ACHN (cell line): ENCODE measurements around the gene STARD13.

Experiments used
- DNase-seq: peaks from one replicate; pipeline ENCODE4 v3.0.0-alpha.2; 2015
- in situ Hi-C: cut with HindIII; loops from 2 replicates; pipeline ENCODE4 v1.10.0; 2017; ENCODE audit warnings: low sequenced_read_pairs, low pct_ligation_motif_present, low pct_unique_long_range_greater_than_20kb

STARD13 gene

DNA sequence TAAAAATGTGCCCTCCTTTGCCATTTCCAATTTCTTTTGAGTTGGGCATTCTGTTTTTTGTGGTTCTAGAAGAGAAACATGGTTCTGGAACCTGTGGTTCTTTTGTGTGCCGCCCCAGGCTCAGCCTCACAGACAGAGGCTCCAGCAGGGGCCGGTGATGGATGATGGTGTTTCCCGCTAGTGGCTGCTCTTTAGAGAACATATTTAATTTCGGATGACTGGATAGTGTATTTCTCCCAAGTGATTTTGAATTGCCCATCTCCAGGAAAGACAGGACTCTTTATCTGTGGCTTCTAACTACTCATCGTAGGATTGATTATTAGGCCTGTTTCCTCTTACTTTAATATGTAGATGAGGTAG, 194.2 kb downstream of the STARD13 start:
- in situ Hi-C loops: no loop called here
- DNase-seq: no peak

- no peak for DNase-seq
- in situ Hi-C loops: no loop called here
Measured at GRCh38 chr13:33090755-33091414, 194.7 kb downstream of the STARD13 start.

GRCh38 chr13:33089311-33089710, 196.2 kb downstream of the STARD13 start:
- DNase-seq: no peak
- in situ Hi-C loops: no loop called here

GRCh38 chr13:33087790-33088189, 197.8 kb downstream of the STARD13 start:
- in situ Hi-C loops: no loop called here

GRCh38 chr13:33087091-33087490, 198.5 kb downstream of the STARD13 start:
- in situ Hi-C loops: no loop called here
- DNase-seq: no peak

More at GRCh38 chr13:33087790-33088189, 197.8 kb downstream of the STARD13 start:
- DNase-seq: no peak

DNA sequence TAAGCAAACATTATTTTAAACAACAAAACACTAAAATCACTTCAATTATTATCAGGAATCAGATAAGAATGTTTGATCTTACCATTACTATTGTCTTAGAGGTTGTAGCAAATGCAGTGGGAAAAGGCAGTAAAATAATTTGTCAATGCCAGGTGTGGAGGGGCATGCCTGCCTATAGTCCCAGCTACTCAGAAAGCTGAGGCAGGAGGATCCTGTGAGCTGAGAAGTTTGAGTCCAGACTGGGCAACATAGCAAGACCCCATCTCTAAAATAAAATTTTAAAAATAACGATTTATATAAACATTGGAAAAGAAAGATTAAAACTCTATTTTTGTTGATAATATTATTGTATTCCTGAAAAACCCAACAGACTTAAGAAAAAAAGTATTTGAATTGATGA, 202.5 kb downstream of the STARD13 start:
- DNase-seq: no peak
- in situ Hi-C loops: no loop called here

- in situ Hi-C loops: no loop called here
- DNase-seq: no peak
Measured at GRCh38 chr13:33081666-33082065, 203.9 kb downstream of the STARD13 start.

GRCh38 chr13:33080972-33081590, 204.5 kb downstream of the STARD13 start:
- no peak for DNase-seq
- in situ Hi-C loops: no loop called here

GRCh38 chr13:33079960-33080359, 205.6 kb downstream of the STARD13 start:
- DNase-seq: no peak
- in situ Hi-C loops: no loop called here

DNA sequence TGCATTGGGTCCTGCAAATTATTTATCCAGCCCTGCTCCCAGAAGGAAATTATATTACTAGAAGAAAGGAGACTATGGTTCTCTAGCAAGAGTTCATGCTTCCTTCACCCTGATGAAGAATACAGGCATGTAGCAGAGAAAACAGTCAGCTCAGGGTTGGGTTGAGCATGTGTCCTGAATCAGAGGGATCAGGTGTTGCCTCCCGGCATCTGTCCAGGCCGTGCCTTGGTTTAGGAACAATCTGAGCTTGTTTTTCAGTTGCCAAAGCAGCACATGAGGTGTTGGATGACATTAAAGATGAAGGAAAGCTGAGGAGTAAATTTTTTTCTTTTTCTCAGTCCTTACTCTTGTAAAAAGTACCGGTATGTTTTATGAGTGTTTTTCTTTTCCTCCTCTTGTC, 207.3 kb downstream of the STARD13 start:
- DNase-seq: no peak
- in situ Hi-C loops: no loop called here

DNA sequence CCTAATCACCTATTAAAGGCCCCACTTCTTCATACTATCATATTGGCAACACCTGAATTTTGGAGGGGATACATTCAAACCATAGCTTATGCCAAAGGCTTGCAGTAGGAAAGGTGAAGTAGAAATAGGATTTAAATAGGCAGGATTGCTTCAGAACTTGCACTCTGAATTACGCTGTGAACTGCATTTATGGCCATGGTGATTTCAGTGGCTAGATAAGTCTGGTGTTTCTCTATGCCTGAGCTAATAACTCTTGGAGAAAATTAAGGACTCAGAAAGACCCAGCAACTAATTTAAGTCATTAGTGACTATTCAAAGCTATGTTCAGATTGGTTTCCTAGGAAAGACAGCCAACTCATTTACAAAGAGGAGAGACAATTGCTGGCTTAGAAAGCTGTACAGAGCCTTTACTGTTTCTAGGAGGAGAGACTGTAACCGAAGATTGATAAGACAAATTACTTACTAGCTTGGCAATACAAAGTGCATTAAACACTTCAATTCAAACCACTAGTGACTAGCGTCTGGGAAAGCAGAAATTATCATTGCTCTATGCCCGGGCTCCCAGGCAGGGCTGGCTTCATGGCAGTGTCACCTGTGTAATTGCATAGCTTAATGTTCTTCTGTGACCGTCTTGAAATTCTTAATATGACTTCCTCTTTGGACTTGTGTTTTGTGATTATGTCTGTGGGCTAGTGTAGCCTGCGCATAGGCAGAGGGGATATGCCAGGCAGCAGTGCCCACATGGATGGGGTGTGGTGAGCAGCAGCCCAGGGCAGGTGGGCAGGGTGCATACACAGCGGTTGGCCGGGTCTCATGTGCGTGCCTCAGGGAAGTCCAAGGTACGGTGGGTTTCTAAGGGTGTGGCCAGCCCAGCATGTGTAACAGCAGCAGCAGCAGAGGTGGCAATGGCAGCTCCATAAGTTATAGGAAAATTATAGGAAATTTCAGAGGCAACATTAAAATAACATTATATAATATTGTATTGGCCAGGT, 209.3 kb downstream of the STARD13 start:
- DNase-seq: no peak
- in situ Hi-C loops: no loop called here

GRCh38 chr13:33073338-33073737, 212.2 kb downstream of the STARD13 start:
- DNase-seq: no peak
- in situ Hi-C loops: no loop called here

DNA sequence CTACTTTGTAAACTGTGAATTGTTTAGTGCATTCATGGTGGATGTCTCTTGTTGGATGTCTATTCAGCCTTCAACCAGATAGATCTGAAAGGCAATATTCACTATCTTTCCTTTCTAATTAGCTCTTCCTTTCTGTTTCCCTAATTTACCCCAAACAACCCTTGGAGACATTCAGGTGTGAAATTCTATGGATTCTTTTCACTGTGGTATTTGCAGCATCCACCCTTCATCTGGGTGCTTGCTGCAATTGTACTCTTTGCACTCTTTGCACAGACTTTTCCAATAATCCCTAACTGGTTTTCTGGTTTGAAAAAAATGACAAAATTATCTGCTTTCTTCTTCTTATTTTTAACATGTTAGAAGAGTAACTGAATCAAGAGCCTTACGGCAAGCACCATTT, 212.8 kb downstream of the STARD13 start:
- in situ Hi-C loops: no loop called here
- no peak for DNase-seq

DNA sequence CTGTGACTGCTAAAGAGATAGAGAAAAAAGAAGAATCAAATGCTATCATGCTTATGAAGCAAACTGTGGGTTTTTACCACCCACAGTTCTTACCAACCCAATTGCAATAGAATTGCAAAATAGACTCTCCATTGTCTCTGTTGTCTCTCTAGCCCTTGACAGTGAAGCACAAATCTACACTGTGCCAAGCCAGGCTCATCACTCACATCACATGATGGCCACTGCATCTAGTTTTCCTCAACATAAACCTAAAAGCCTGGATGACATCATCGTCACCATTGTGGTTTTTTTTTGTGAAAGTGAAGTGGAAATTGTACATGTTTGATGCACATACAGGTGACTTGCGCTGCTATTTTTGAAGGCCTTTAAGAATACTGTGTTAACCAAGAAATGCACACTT, 213.3 kb downstream of the STARD13 start:
- in situ Hi-C loops: no loop called here
- no peak for DNase-seq

DNA sequence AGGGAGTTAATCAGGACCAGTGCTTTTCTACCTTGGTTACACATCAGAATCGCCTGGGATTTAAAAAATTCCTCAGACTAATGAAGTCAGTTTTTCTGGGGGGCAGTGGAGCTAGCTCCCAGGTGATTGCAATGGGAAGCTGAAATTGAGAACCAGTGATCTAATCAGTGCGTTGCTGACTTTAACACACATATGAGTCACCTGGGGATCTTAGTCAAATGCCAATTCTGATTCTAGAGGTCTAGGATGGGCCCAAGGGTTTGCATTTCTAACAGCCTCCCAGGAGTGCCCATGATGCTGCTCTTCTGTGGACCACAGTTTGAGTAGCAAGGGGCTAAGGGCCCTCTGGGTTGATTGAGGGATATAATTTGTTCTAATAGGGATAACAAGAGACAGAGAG, 214.8 kb downstream of the STARD13 start:
- in situ Hi-C loops: no loop called here
- no peak for DNase-seq

DNA sequence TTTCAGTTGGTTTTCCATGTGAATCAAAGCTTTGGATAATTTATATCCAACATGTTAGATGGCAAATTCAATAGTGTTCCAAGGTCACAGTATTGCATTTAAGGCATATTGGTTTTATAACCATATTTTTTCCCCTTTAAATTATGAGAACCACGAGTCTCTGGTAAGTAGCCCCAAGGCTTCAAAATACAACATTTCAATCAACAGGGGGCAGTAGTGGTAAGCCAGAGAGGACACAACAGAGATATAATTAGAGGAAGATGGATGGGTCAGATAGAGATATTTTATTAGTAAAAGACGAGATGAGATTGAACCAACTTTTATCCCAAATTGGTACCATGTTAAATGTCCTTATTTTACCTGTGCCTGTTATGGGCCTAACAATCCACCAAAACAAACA, 216.2 kb downstream of the STARD13 start:
- in situ Hi-C loops: no loop called here
- peak; percentile 31 for DNase-seq

GRCh38 chr13:33066329-33066728, 219.2 kb downstream of the STARD13 start:
- in situ Hi-C loops: no loop called here

GRCh38 chr13:33060815-33061214, 224.7 kb downstream of the STARD13 start:
- no peak for DNase-seq
- in situ Hi-C loops: no loop called here

More at GRCh38 chr13:33066329-33066728, 219.2 kb downstream of the STARD13 start:
- DNase-seq: no peak

- in situ Hi-C loops: no loop called here
- no peak for DNase-seq
Measured at GRCh38 chr13:33058776-33059327, 226.7 kb downstream of the STARD13 start.
